ENCODE results near the gene SMPX. TPM values are rescaled to one million over a fixed set of nuclear protein-coding genes. Genes with fewer than 3 reads are reported as not detected.

SMPX gene
- total RNA-seq (not detected), polyA plus RNA-seq (not detected)

DNA sequence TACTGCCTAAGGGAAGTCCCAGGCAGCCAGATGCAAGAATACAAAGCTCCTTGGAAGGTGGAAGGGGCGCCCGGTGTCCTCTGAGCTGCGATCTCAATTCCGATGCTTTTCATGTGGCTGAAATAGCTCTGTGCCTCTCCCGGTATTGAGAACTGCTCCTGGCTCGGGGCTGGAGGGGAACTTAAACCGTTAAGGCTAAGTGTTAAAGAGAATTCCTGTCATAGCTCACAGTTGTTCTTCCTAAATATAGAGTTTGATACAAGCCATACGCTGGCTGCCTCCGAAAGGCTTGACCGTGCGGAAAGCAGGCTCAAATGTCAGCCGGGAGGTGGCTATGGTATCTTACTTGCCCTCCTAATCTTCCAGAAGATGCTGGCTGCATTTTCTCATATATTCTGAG, at the start of gene SMPX:
SMPX (minus strand) TSS at position 157 of the 400 bp plus-strand sequence. CDS start 3,826 bp downstream, outside the sequence.
- POLR2A ChIA-PET (ENCODE audit: partially characterized antibody): no interaction called here
- H3K4me1 Mint-ChIP-seq: no peaks in the 10 kb centered on the region
- no peaks in the 10 kb centered on the region for H3K27me3 ChIP-seq (ENCODE audit: insufficient read depth, low read length)
- intact Hi-C loops (cut with micrococcal nuclease): no loop called here
- peaks cover 0 to 2% of the 10 kb centered on the region in 2 donors for H3K27me3 Mint-ChIP-seq
- H3K36me3 Mint-ChIP-seq: no peaks in the 10 kb centered on the region
- H3K4me3 Mint-ChIP-seq: no peak within 1 kb of the TSS
- DNase-seq: no peak
- H3K27ac ChIP-seq (ENCODE audit: low read depth, low read length): no peak within 1 kb of the TSS
- H3K9me3 ChIP-seq (ENCODE audit: control insufficient read depth in 1 of 2, low read length in 2 of 2): no peaks in the 10 kb centered on the region
- no peaks in the 10 kb centered on the region for H3K36me3 ChIP-seq (ENCODE audit: insufficient read depth, low read length)
- no peaks in the 10 kb centered on the region for H3K4me1 ChIP-seq (ENCODE audit: insufficient read depth, low read length)
- CTCF ChIA-PET (ENCODE audit: partially characterized antibody): no interaction called here
- no peak within 1 kb of the TSS for H3K4me3 ChIP-seq (ENCODE audit: low read length in 2 of 2)
- peaks cover 0 to 4% (median 0%) of the 10 kb centered on the region in 8 donors for H3K9me3 Mint-ChIP-seq
- no peak within 1 kb of the TSS for H3K27ac Mint-ChIP-seq

- ChIA-PET CTCF (ENCODE audit: partially characterized antibody) (no interaction called here), POLR2A (ENCODE audit: partially characterized antibody) (no interaction called here)
- intact Hi-C loops (cut with micrococcal nuclease): no loop called here
- Mint-ChIP-seq H3K36me3 (no peaks in the 10 kb centered on the region), H3K27ac (no peak overlapping the region), H3K4me1 (no peaks in the 10 kb centered on the region), H3K4me3 (no peak overlapping the region), H3K9me3 (no peaks in the 10 kb centered on the region), H3K27me3 (no peaks in the 10 kb centered on the region)
- Histone ChIP-seq H3K27me3 (ENCODE audit: insufficient read depth, low read length) (no peaks in the 10 kb centered on the region), H3K36me3 (ENCODE audit: insufficient read depth, low read length) (no peaks in the 10 kb centered on the region), H3K27ac (ENCODE audit: low read depth, low read length) (no peak overlapping the region), H3K4me1 (ENCODE audit: insufficient read depth, low read length) (no peaks in the 10 kb centered on the region), H3K4me3 (ENCODE audit: low read length in 2 of 2) (no peak overlapping the region), H3K9me3 (ENCODE audit: control insufficient read depth in 1 of 2, low read length in 2 of 2) (no peaks in the 10 kb centered on the region)
- no peak for DNase-seq
These were observed 48.8 kb upstream of the SMPX start for GRCh38 chrX:21806691-21807090.

- no peak overlapping the region for H3K27ac ChIP-seq (ENCODE audit: low read depth, low read length)
- H3K9me3 ChIP-seq (ENCODE audit: control insufficient read depth in 1 of 2, low read length in 2 of 2): no peaks in the 10 kb centered on the region
- Mint-ChIP-seq H3K9me3 (no peaks in the 10 kb centered on the region), H3K4me1 (no peaks in the 10 kb centered on the region), H3K4me3 (no peak overlapping the region), H3K27ac (no peak overlapping the region), H3K36me3 (no peaks in the 10 kb centered on the region), H3K27me3 (peaks cover 0 to 1% of the 10 kb centered on the region in 2 donors)
- POLR2A ChIA-PET (ENCODE audit: partially characterized antibody): no interaction called here
- intact Hi-C loops (cut with micrococcal nuclease): no loop called here
- no peaks in the 10 kb centered on the region for H3K4me1 ChIP-seq (ENCODE audit: insufficient read depth, low read length)
- no peaks in the 10 kb centered on the region for H3K27me3 ChIP-seq (ENCODE audit: insufficient read depth, low read length)
- no peaks in the 10 kb centered on the region for H3K36me3 ChIP-seq (ENCODE audit: insufficient read depth, low read length)
- no peak for DNase-seq
- CTCF ChIA-PET (ENCODE audit: partially characterized antibody): no interaction called here
- H3K4me3 ChIP-seq (ENCODE audit: low read length in 2 of 2): no peak overlapping the region
These were observed 44.9 kb upstream of the SMPX start for GRCh38 chrX:21802839-21803238.

DNA sequence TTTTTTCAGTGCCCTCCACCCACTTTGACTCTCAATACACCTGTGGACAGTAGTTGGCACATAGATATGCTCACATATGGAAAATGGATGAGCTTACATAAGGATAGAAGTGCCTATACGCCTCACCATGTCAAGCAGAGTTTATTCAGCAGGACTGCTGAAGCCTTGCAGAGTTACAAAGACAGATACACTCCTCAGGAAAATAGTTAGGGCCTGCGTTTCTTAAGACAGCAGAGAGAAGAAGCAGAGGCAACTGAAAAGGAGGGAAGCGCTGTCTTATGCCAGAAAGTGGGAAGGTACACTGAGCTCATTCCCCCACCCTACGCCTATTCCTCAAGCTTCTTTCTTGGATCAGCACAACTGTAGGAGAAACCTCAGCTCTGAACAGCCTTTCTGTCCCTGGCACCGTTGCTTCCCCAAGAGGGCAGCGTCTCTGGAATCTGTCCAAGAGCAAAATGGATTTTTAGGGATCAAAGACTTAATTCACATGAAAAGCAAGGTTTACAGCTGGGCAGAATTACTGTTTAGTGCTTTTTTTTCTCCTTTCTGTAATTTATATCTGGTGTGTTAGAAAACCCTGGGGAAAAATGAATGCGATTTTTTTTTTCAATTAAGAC, 44.2 kb upstream of the SMPX start:
- Histone ChIP-seq H3K27ac (ENCODE audit: low read depth, low read length) (no peak overlapping the region), H3K36me3 (ENCODE audit: insufficient read depth, low read length) (no peaks in the 10 kb centered on the region), H3K27me3 (ENCODE audit: insufficient read depth, low read length) (no peaks in the 10 kb centered on the region), H3K4me1 (ENCODE audit: insufficient read depth, low read length) (no peaks in the 10 kb centered on the region), H3K4me3 (ENCODE audit: low read length in 2 of 2) (no peak overlapping the region), H3K9me3 (ENCODE audit: control insufficient read depth in 1 of 2, low read length in 2 of 2) (no peaks in the 10 kb centered on the region)
- intact Hi-C loops (cut with micrococcal nuclease): no loop called here
- DNase-seq: no peak
- H3K27ac Mint-ChIP-seq: no peak overlapping the region
- no peaks in the 10 kb centered on the region for H3K36me3 Mint-ChIP-seq
- CTCF ChIA-PET (ENCODE audit: partially characterized antibody): no interaction called here
- no peak overlapping the region for H3K4me3 Mint-ChIP-seq
- H3K9me3 Mint-ChIP-seq: no peaks in the 10 kb centered on the region
- peaks cover 0 to 1% of the 10 kb centered on the region in 2 donors for H3K27me3 Mint-ChIP-seq
- POLR2A ChIA-PET (ENCODE audit: partially characterized antibody): no interaction called here
- no peaks in the 10 kb centered on the region for H3K4me1 Mint-ChIP-seq

GRCh38 chrX:21800344-21800770, 42.4 kb upstream of the SMPX start:
- H3K27ac ChIP-seq (ENCODE audit: low read depth, low read length): no peak overlapping the region
- CTCF ChIA-PET (ENCODE audit: partially characterized antibody): no interaction called here
- no peak overlapping the region for H3K4me3 Mint-ChIP-seq
- no peaks in the 10 kb centered on the region for H3K27me3 ChIP-seq (ENCODE audit: insufficient read depth, low read length)
- H3K4me3 ChIP-seq (ENCODE audit: low read length in 2 of 2): no peak overlapping the region
- intact Hi-C loops (cut with micrococcal nuclease): no loop called here
- H3K4me1 ChIP-seq (ENCODE audit: insufficient read depth, low read length): no peaks in the 10 kb centered on the region
- POLR2A ChIA-PET (ENCODE audit: partially characterized antibody): no interaction called here
- H3K27ac Mint-ChIP-seq: no peak overlapping the region
- peaks cover under 1 to 1% of the 10 kb centered on the region in 2 donors for H3K27me3 Mint-ChIP-seq
- peaks cover 0 to 1% (median 0%) of the 10 kb centered on the region in 8 donors for H3K9me3 Mint-ChIP-seq
- H3K36me3 Mint-ChIP-seq: no peaks in the 10 kb centered on the region
- no peaks in the 10 kb centered on the region for H3K4me1 Mint-ChIP-seq
- no peaks in the 10 kb centered on the region for H3K9me3 ChIP-seq (ENCODE audit: control insufficient read depth in 1 of 2, low read length in 2 of 2)
- no peaks in the 10 kb centered on the region for H3K36me3 ChIP-seq (ENCODE audit: insufficient read depth, low read length)
- DNase-seq: no peak

DNA sequence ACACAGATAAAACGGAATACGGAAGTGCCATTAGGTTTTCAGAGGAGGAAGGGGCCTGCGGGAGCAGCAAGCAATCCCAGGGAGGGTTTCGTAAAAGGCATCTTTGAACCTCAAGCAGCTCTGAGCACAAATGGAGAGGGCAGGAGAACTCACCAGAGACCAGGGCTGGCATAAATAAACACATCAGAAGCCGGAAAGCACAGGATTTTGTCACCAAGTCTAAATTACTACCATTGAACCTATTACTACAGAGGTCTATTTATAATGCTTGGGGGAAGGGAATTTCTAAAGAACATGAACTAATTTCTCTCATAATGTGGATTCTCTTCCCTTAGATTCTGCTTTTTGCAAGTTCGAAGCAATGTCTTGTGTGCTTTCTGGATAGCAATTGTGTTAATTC, 41.9 kb upstream of the SMPX start:
- H3K27me3 Mint-ChIP-seq: peaks cover 1 to 2% of the 10 kb centered on the region in 2 donors
- no peak overlapping the region for H3K27ac Mint-ChIP-seq
- ChIA-PET POLR2A (ENCODE audit: partially characterized antibody) (no interaction called here), CTCF (ENCODE audit: partially characterized antibody) (no interaction called here)
- H3K36me3 Mint-ChIP-seq: no peaks in the 10 kb centered on the region
- Histone ChIP-seq H3K4me3 (ENCODE audit: low read length in 2 of 2) (no peak overlapping the region), H3K4me1 (ENCODE audit: insufficient read depth, low read length) (no peaks in the 10 kb centered on the region), H3K36me3 (ENCODE audit: insufficient read depth, low read length) (no peaks in the 10 kb centered on the region), H3K9me3 (ENCODE audit: control insufficient read depth in 1 of 2, low read length in 2 of 2) (no peaks in the 10 kb centered on the region), H3K27me3 (ENCODE audit: insufficient read depth, low read length) (no peaks in the 10 kb centered on the region), H3K27ac (ENCODE audit: low read depth, low read length) (no peak overlapping the region)
- H3K4me3 Mint-ChIP-seq: no peak overlapping the region
- H3K4me1 Mint-ChIP-seq: no peaks in the 10 kb centered on the region
- H3K9me3 Mint-ChIP-seq: peaks cover 0 to 1% (median 0%) of the 10 kb centered on the region in 8 donors
- intact Hi-C loops (cut with micrococcal nuclease): no loop called here
- no peak for DNase-seq

DNA sequence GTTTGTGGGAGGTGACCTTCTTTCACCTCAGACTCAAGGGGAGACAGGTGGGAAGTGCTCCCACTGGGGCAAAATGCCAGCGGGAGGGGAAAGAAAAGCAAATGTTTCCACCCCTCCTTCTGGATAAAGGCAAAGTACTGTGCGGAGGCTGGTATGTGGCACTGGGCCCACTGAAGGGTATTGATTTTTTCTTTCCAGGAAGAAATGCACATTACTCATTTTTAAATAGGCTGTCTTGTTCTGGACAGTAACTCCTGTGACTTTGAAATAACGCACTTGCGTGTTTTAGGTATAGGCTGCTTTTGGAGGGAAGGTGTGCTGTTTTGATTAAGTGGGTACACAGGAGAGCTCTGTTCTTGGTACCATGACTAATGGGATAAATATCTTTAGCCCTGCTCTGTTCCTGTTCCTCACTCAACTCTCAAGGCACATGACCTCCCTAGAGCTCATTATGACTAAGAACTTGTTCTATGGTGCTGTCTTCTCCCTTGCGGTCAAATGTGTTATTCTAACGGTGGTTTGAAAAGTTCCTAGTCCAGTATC, 40.8 kb upstream of the SMPX start:
- no peaks in the 10 kb centered on the region for H3K4me1 ChIP-seq (ENCODE audit: insufficient read depth, low read length)
- Mint-ChIP-seq H3K27ac (no peak overlapping the region), H3K27me3 (peaks cover 1 to 2% of the 10 kb centered on the region in 2 donors), H3K9me3 (peaks cover 0 to 1% (median 0%) of the 10 kb centered on the region in 8 donors), H3K36me3 (no peaks in the 10 kb centered on the region), H3K4me1 (no peaks in the 10 kb centered on the region), H3K4me3 (no peak overlapping the region)
- no peak overlapping the region for H3K27ac ChIP-seq (ENCODE audit: low read depth, low read length)
- H3K9me3 ChIP-seq (ENCODE audit: control insufficient read depth in 1 of 2, low read length in 2 of 2): no peaks in the 10 kb centered on the region
- no peak for DNase-seq
- H3K27me3 ChIP-seq (ENCODE audit: insufficient read depth, low read length): no peaks in the 10 kb centered on the region
- ChIA-PET POLR2A (ENCODE audit: partially characterized antibody) (no interaction called here), CTCF (ENCODE audit: partially characterized antibody) (no interaction called here)
- intact Hi-C loops (cut with micrococcal nuclease): no loop called here
- H3K4me3 ChIP-seq (ENCODE audit: low read length in 2 of 2): no peak overlapping the region
- no peaks in the 10 kb centered on the region for H3K36me3 ChIP-seq (ENCODE audit: insufficient read depth, low read length)
